AG09319 (cell line): ENCODE results near the gene PVALB.

Experiments
- DNase-seq: peaks from one replicate; pipeline ENCODE4 v3.0.0-alpha.2; 2010; ENCODE audit warnings: low read depth; ENCODE audit errors: extremely low read depth
- TF ChIP-seq, protein P1 (sequence below): IDR thresholded peaks from 2 replicates; pipeline ENCODE4 v1.5.1; 2011; ENCODE audit warnings: low read depth, mild to moderate bottlenecking, inconsistent platforms, low read length, moderate library complexity

The PVALB gene

DNA sequence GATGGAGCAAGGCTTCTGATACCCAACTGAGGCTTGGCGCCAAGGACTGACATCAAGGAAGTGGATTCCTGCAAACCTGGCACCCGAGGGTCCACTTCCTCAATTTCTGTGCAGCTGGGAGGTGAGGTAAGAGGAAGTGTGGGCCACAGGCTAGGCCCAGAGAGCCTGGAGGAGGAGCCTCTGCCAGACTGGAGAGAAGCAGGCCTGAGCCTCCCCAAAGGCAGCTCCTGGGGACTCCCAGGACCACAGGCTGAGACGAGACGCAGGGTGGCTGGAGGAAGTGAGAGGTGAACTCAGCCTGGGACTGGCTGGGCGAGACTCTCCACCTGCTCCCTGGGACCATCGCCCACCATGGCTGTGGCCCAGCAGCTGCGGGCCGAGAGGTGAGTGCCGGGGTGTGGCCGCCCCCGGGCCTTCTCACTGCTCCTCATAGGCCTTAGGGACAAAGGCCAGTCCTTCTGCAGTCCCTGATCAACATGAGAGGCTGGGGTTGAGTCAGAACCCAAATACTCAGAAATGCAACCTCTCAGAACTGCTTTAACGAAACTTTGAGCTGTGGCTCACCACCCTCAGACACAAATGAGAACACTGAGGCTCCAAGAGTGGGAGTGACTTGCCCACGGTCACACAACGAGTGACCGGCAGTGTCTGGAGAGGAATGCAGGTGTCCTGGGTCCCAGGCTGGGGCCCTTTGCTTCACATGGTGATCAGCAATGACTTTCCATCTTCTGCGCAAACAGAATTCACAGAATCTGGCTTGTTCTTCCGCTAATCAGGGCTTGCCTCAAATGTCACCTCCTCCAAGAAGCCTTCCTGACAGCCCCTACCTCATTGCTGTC is 44.2 kb upstream of the PVALB start, which contains the start of gene NCF4:
Gene NCF4 (plus strand): TSS at position 186 of the 839 bp plus-strand sequence. CDS start 166 bp downstream, at position 352.
- TF ChIP-seq, protein P1, sequence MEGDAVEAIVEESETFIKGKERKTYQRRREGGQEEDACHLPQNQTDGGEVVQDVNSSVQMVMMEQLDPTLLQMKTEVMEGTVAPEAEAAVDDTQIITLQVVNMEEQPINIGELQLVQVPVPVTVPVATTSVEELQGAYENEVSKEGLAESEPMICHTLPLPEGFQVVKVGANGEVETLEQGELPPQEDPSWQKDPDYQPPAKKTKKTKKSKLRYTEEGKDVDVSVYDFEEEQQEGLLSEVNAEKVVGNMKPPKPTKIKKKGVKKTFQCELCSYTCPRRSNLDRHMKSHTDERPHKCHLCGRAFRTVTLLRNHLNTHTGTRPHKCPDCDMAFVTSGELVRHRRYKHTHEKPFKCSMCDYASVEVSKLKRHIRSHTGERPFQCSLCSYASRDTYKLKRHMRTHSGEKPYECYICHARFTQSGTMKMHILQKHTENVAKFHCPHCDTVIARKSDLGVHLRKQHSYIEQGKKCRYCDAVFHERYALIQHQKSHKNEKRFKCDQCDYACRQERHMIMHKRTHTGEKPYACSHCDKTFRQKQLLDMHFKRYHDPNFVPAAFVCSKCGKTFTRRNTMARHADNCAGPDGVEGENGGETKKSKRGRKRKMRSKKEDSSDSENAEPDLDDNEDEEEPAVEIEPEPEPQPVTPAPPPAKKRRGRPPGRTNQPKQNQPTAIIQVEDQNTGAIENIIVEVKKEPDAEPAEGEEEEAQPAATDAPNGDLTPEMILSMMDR, result no peak
- DNase-seq, result no peak

DNA sequence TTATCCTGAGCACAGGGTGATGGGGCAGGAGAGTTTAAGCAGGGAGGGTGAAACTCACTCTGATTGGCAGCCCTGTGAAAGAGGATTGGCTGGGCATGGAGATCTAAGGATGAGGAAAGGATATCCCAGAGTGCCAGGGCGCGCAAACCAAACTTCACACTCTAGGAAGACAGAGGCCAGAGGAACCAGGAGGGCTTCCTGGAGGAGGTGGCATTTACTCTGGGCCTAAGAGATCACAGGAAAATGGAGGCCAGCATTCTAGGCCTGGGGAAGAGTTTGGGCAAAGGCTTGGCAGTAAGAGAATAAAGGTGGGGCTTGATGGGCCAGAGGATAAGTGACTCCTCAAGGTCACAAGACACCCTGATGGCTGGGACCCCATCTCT is 43.6 kb upstream of the PVALB start:
- TF ChIP-seq, protein P1, result no peak

DNA sequence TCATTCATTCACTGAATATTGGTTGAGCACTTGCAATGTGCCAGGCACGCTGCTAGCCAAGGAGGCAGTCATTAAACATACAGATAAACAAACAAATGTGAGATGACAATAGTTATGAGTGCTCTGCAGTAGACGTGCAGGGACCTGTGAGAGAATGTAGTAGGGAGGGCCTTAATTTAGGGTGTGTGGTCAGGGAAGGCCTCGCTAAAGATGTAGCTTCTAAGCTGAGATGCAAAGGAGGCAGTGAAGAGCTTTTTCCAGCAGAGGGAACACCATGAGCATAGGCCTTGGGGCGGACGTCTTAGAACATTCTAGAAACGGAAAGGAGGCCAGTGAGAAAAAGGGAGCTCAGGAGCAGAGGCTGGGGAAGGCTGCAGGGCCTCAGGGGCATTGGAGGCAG is 43.2 kb upstream of the PVALB start:
- no peak for DNase-seq
- TF ChIP-seq, protein P1, result no peak

More for the DNA sequence above, 43.6 kb upstream of the PVALB start:
- DNase-seq, result no peak

DNA sequence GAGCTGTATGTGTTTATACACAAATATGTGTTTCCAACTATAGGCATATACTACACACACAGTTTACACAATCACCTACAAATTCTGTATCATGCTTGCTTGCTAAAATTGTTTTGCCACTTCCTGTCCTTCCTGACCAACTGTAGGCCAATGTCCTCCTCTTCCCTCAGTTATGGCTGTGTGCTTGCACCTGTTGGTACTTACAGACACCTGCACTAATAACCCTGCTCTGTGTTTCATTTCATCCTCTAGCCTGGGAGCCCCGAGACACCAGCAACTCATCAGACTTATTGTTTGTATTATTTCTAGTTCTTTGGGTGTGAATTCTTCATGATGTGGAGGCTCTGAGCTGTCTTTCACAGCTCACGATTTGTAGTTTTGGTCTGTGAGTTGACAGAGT is 42.1 kb upstream of the PVALB start:
- no peak for DNase-seq
- TF ChIP-seq, protein P1, result no peak

DNA sequence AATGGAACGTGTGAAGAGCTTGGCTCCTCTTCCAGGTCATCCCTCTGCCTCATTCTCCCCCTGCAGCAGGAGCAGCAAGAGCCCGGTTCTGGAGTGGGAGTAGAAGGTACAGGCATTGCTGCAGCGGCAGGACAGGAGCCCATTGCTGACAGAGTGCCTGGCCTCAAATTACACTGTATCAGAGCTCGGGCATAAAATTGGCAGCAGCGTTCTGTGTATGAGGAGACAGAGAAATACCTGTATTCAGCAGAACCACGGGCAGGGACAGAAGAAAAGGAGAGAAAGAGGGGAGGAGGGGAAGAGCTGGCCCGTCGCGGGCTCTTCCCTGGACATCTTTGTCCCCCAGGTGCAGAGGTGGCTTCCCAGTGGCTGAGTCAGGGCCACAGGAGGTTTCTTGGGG is 41.3 kb upstream of the PVALB start:
- DNase-seq, result no peak
- TF ChIP-seq, protein P1, result no peak

DNA sequence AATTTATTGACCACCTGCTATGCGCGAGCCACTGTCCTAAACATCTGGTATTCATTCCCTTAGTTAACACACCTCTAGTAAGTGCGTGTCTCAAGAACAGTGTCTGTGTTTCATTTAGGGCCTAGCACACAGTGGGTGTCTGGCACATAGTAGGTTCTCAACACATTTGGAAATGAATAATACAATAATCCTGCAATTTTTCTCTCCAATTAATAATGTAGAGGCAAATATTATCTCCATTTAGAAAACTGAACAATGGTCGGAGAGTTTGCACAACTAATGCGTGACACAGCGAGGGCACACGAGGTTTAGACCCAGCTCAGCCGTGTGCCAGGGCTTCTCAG is 39.9 kb upstream of the PVALB start:
- DNase-seq, result no peak
- TF ChIP-seq, protein P1, result no peak

DNA sequence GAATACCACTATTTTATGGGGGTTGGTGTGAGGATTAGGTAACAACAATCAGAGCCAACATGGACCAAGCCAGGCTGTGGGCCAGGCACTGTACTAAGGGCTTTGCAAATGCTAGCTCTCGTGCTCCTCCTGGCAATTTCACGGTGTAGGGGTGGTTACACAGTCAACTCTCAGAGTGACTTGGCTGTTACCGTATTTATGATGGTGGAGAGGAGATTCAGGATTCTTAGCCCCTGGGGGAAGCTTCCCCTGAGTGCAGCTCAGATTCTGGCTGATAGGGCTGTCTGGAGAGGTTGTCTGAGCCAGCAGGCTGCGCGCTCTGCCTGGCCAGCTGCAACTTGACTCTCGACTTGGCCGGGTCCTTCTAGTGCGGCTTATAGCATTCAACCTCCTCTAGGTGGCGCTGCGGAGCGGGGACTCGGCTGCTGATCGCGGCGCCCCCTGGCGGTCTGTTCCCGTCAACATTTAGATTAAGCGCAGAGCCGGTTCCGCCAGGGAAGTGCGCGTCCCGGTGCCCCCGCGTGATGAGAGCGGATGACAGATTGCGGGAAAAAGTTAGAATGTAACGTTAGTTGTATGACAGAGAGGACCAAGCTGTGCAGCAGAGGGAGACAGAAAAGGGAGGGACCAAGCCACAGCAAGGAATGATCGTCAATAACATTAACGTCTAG is 39.4 kb upstream of the PVALB start:
- peak; percentile 64 for DNase-seq
- TF ChIP-seq, protein P1, result no peak; the same call in none of the 2 replicates
